ENCODE measurements around the gene RELL2.

GRCh38 chr5:141639357-141640050 lies 2.7 kb downstream of the RELL2 start:
- no peak for TF ChIP-seq CTCF (IDR thresholded peaks at IDR 0.05)
- TF ChIP-seq POLR2A (IDR thresholded peaks at IDR 0.05) = no peak
- no peak for TF ChIP-seq POLR2AphosphoS5 (IDR thresholded peaks at IDR 0.05)

Measured in prostate gland (tissue), 2 donors.